ENCODE results near the gene SATB2. TPM values are rescaled to one million over a fixed set of nuclear protein-coding genes. Genes with fewer than 3 reads are reported as not detected.

Gene SATB2
- total RNA-seq, 1 donor from 2014 or later, result 10.1 TPM

GRCh38 chr2:199220920-199221319 is 236.8 kb downstream of the SATB2 start:
- TF ChIP-seq CTCF (conservative IDR thresholded peaks at IDR 0.05), result no peak
- Mint-ChIP-seq H3K4me3 (no peak overlapping the region), H3K4me1 (no peaks in the 10 kb centered on the region), H3K27ac (ENCODE audit: unreplicated experiment) (no peak overlapping the region), H3K9me3 (peaks cover 15% of the 10 kb centered on the region), H3K36me3 (ENCODE audit: low read depth) (no peaks in the 10 kb centered on the region), H3K27me3 (ENCODE audit: low read depth) (no peaks in the 10 kb centered on the region)
- no peak for DNase-seq (ENCODE audit: low read depth, low spot score)

- peaks cover 15% of the 10 kb centered on the region for H3K9me3 Mint-ChIP-seq
- no peaks in the 10 kb centered on the region for H3K4me1 Mint-ChIP-seq
- H3K27ac Mint-ChIP-seq (ENCODE audit: unreplicated experiment), result no peak overlapping the region
- H3K27me3 Mint-ChIP-seq (ENCODE audit: low read depth), result no peaks in the 10 kb centered on the region
- no peak for DNase-seq (ENCODE audit: low read depth, low spot score)
- H3K36me3 Mint-ChIP-seq (ENCODE audit: low read depth), result no peaks in the 10 kb centered on the region
- TF ChIP-seq CTCF (conservative IDR thresholded peaks at IDR 0.05), result no peak
- H3K4me3 Mint-ChIP-seq, result no peak overlapping the region
These were observed 238.2 kb downstream of the SATB2 start for GRCh38 chr2:199219551-199219950.
